GM12801 (cell line): ENCODE data around the gene TM7SF2.

ENCODE experiments used
- CTCF ChIP-seq: IDR thresholded peaks from one replicate; pipeline ENCODE4 v1.5.1; 2011; ENCODE audit warnings: control low read depth; ENCODE audit not compliant: insufficient read length; ENCODE audit errors: extremely low read depth

TM7SF2 gene

GRCh38 chr11:65069217-65069616 lies 42.5 kb upstream of the TM7SF2 start:
- TF ChIP-seq CTCF: no peak

DNA sequence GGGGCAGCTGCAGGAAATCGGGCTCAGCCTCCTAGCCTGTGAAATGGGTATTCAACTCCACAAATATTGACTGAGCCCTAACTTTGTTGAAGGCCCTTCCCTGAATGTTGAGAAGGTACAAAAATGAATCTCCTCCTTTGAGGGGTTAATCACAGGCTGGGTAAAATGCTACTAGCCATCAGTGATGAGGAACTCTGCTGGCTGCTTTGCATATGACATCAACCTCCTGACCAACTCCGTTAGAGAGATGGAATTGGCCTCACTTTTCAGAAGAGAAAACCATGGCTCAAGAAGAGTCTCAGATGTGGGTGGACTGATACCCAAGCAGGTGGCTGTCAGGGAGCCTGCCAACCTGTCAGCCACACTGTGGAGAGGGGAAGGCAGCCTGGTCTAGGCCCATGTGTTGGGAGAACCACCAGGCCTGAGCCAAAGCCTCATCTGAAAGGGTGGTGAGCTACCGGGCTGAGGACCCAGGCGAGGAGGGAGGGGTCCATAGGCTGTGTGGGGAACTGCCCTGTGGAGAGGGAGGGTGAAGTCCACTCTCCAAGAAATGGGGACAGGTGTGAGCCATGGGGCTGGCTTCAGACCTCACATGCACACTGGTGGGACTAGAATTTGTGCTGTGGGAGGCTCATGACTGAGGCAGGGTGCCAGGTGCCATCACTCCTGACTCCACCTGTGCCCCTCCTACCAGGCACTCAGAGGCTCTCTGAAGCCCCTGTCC lies 39.6 kb upstream of the TM7SF2 start:
- TF ChIP-seq CTCF: no peak

GRCh38 chr11:65072631-65072966 lies 39.1 kb upstream of the TM7SF2 start:
- no peak for TF ChIP-seq CTCF

GRCh38 chr11:65077451-65077850 lies 34.2 kb upstream of the TM7SF2 start:
- TF ChIP-seq CTCF: no peak

- TF ChIP-seq CTCF: no peak
Measured at GRCh38 chr11:65078151-65078550, 33.5 kb upstream of the TM7SF2 start.

GRCh38 chr11:65078786-65079342 lies 32.8 kb upstream of the TM7SF2 start:
- no peak for TF ChIP-seq CTCF

- no peak for TF ChIP-seq CTCF
Measured at GRCh38 chr11:65083134-65083833, 28.4 kb upstream of the TM7SF2 start.
